ENCODE data around the gene NOXO1.
A peak's percentile ranks its signal among the peaks of the same experiment; 100 is the strongest.

Gene NOXO1

DNA sequence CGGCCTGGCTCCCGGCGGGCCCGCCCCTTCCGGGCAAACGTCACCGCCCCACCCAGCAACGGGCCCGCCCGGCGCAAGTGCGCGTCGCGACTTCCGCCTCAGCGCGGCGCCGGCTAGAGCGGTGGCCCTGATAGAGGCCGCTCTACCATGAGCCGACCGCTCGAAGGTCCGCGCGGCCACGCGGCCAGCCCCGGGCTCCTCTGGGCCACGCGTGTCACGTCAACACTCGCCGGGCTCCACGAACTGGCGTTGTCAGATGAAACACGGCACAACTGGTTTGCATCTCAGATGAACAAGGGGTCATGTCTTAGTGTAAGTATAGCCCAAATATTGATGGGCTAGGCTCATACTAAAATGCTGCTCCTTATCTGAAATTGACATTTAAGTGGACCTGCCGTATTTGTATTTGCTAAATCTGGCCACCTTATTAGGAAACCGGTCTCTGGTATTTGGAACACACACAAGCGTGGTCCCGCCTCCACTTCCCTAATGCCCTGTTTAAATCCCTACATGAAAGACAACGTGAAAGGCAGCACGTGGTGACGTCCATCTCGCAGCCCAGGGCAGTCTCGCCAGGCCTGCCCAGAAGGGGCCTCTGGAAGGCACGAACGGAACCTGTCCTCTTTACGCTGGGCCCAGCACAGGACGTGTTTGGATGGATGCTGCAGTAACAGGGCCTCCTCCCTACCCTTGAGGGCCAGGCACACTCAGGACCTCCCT is 28.7 kb upstream of the NOXO1 start, which contains the start of gene ZNF598:
Gene ZNF598 (minus strand): TSS at position 31 of the 720 bp plus-strand sequence.
- DNase-seq, result peak; percentile 80

DNA sequence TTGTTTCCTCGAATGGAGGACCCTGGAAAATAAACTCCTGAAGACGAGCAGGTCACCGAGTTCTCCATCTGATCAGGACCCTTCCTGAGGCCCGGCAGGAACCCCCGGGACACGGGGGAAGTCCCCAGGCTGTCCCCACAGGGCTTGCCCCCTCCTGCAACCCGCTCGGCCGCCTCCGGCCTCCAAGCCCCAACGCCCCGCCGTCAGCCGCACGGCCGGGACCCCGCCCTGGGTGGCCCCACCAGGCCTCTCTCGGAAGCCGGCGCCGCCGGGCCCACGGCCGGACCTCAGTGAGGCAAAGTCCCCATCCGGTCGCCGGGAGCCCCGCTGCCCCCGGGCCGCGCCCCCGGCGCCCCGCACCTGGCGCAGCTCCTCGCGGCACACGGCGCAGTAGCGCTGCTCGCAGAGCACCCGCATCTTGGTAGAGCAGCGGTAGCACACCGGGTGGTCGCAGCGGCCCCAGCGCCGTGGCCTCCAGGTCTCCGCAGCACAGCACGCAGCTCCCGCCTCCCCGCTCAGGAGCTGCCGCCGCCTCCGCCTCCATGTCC is 28.0 kb upstream of the NOXO1 start:
- DNase-seq, result no peak

DNA sequence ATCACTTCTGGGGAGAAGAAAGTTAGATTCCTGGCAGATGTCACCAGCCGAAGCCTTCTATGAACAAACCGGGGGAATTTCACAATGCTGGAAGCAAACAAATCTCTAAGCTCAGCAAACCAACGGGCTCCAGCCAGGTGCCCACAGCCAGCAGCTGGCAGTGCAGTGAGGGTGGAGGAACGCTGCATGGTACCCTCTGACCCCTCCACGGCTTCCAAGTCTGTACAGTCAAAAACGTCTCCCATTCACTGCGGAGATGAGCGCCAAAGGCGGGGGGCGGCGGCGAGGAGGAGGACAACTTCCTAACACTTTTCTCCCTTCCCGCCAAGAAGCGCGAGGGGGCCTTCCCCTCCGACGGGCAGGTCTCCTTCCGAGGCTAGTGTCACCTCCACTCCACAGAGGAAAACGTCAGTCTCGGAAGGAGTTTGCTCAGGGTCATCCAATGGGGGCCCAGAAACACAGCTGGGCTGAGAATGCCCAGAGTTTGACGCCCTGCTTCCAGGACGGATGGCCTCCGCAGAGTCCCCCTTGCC is 27.4 kb upstream of the NOXO1 start:
- DNase-seq, result no peak

- DNase-seq, result no peak
Measured at GRCh38 chr16:2008009-2008526, 26.8 kb upstream of the NOXO1 start.

DNA sequence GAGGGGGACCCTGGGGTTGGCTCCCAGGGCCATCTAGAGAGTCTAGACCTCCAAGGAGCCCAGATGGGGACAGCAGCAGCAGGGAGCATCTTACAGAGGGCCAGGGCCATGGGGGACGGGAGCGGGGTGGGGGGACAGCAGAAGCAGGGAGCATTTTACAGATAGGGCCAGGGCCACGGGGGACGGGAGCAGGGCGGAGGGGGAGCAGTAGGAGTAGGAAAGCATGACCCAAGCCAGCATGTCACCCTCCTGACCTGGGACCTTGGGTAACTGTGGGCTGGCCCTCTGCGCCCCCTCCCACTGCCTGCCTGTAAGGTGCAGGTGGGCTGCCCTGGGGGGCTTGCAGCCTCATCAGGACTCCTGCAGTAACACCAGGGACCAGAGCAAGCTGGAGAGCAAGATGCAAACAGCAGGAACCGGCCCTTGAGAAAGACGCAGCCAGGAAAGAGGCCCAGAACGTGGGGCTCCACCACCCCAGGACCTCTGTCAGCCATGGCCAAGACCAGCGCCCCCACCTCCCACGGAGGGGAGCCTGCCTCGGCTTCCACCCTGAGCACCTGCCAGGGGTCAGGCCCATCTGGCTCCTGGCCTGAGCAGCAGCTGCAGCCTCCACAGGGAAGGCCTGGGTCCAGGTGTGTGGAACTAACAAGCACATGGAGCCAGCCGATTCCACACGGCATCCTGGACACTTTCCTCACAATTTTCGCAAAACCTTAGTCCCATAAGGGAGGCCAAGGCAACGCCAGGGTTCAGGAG is 26.0 kb upstream of the NOXO1 start:
- no peak for DNase-seq

- DNase-seq, result no peak
Measured at GRCh38 chr16:2006317-2006716, 25.0 kb upstream of the NOXO1 start.

- no peak for DNase-seq
Measured at GRCh38 chr16:2005646-2006045, 24.4 kb upstream of the NOXO1 start.

DNA sequence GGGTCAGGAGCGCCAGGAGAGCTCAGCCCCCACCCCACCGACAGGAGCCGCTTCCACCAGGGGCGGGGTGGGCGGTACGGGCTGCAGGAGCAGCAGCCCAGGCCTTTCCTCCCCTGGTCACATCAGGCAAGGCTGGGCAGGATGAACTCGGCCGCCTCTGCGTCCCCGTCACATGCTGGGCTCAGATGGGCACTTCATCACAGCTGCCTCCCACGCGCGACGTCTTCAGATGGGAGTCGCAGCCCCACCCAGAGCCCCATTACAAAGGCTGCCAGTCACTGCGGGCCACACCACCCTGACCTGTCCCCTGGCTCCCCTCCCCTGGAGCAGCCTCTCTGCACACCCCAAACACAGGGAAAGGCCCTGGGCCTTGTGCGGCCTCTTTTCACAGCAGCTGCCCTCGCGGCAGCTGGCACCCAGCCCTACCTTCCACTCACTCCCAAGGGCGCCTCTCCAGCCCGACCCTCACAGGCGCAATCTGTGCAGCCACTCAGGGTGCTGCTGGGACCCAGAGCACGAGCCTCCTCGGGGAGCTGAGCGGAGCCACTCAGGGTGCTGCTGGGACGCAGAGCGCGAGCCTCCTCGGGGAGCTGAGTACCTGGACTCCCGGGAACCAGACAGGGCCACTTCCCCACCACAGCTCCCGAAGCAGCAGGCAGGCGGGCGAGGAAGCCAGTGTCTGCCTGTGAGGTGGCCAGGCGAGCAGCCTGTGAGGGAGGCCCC is 23.7 kb upstream of the NOXO1 start:
- DNase-seq, result no peak

- peak; percentile 84 for DNase-seq
Measured at GRCh38 chr16:2003827-2004641, 22.8 kb upstream of the NOXO1 start.

DNA sequence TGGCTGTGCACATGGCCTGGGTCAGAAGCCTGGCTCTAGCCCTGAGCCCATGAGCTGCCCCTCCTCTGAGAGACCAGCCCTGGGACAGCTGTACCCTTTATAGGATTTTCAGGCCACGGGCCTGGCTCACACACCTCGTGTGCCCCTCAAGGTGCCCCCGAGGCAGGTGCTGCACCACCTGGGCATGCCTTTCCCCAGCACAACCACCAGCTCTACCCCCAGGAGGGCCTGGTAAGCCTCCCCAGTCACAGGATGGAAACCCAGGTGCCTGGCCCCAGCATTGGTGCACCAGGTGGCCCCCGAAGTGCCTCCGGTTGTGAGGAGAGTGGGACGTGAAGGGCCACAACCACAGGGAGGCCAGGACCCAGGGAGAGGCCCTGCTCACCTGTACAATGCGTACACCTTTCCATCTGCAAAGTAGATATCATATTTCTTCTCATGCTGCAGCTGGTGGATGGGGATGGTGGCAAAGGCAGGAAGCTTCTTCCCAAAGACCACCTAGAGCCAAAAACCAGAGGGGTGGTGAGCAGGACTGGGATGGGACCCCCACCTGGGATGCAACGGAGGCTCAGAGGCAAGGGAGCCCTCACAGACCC is 22.1 kb upstream of the NOXO1 start:
- DNase-seq, result no peak

DNA sequence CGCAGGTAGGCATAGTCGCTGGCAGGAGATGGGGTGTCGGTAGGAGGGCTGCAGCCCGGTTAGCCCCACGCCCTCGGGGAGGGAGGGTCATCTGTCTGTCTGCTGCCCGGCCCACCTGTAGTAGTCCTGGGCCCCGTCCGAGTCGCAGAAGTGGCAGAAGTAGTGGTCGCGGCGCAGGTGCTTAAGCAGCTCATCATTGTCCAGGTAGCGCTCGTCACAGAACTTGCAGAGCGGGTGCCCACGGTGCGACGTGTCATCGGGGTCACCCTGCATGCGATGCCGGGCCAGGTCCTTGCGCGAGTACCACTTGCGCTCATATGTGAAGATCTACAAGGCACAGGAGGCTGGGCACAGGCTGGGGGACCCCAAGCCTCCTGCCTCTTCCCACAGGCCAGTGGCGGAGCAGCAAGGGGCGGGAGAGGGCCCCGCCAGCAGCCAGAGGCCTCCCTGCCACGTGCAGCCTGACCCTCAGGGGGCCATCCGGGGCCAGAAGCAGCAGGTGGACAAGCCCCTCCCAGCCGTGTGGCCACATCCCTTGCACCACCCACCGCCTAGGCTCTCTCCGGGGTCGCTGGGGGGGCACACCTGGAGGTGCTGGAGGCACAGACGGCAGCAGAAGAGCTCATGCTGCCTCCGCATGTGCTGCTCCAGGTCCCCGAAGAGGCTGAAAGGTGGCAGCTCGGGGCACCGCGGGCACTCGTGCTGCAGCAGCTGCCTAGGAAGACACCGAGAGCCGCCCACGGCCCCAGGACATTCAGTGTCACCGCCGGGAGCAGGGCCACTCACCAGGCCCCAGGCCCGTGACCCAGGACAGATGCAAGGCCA is 21.3 kb upstream of the NOXO1 start:
- no peak for DNase-seq

DNA sequence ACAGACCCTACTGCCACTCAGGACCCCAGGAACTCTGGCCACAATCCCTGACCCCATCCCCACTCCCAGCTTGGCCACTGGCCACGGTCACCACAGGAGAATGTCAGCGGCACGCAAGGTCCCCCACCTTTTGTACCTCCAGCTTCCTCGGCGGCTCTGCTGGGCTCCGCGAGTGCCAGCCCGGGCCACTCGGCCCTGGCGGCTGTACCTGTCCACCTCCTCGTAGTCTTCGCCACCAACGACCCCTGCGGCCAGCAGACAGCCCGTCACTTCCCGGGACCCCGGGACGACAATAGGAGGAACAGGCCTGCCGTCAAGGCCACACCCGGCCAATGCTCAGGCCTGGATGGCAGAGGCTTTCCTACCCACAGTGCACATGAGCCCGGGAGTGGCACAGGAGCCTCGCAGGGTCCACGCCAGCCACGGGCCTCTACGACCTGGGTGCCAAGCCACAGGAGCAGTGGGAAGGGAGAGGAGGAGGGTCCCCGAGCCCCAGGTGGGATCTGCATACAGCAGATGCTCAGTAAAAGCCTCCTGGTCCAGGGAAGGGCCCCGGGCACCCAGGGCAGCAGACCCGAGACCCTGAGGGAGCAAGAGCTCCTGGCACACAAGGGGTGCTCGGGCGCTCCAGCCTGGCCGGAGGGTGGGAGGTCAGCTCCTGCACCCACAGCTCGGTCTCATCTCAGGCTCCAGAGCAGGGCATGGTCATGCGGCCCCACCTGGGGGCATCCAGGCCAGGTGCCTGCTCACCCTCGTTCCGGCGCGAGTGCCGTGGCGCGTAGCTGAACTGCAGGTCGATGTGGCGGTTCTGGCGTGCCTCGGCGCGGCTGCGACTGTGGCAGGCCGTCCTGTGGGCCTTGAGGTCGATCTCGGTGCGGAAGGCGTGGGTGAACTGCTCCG is 20.4 kb upstream of the NOXO1 start:
- peak; percentile 17 for DNase-seq

DNA sequence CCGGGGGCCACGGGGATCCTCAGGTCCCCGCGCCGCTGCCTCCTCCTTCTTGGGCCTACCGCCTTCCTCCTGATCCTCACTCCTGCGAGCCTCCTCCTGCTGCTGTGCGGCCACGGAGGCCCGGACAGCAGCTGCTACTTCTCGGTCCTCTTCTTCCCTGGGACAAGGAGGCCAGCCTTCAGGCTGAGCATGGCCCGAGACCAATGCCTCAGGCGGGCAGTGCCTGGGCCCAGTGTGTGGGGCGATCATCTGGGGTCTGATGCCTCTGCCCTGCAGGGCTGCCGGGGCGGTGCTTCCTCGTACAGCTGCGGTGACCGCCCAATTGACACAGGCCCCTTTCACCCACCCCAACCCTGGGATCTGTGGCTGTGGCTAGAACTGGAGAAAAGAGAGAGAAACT is 19.8 kb upstream of the NOXO1 start:
- peak; percentile 13 for DNase-seq

- peak; percentile 13 for DNase-seq
Measured at GRCh38 chr16:1999866-2000514, 18.7 kb upstream of the NOXO1 start.

DNA sequence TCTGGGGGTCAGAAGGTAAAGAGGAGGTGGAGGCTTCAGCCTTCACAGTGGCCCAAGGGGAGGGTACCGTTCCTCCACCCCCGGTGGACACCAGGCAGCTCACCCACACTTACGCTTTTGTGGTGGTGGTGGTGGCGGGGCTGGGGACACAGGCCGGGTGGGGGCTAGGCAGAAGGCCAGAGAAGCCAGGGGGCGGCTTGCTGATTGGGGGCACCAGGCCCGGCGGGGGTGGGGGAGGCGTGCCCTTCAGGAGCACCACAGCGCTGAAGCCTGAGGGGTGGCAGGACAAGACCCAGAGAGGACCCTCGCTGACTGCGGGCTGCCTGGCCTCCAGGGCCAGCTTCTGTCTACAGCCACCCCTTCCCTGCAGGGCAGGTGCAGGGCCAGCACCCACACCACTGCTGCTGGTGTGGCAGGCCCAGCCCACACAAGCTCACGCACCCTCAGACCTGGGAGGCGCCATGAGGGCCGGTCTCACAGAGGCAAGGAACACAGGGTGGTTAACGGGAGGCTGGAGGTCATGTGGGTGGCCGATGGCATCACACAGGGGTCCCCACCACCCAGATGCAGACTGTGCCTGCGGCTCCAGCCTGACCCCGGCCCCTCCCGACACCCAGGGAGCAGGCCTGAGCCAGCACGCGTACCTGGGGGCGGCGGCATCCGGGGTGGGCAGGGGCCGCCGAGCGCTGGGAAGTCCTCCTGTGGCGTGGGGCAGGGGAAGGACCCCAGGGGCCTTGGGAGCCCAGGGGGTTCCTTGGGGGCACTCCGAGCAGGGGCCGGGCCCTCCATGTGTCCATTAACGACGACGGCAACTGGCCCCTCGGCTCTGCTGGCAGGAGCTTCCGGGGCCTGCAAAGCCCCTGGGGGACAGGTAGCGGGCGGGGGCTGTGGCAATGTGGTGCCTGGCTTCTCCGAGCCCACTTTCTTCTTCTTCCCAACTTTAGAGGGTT is 17.9 kb upstream of the NOXO1 start:
- no peak for DNase-seq

- no peak for DNase-seq
Measured at GRCh38 chr16:1998360-1998835, 17.1 kb upstream of the NOXO1 start.

DNA sequence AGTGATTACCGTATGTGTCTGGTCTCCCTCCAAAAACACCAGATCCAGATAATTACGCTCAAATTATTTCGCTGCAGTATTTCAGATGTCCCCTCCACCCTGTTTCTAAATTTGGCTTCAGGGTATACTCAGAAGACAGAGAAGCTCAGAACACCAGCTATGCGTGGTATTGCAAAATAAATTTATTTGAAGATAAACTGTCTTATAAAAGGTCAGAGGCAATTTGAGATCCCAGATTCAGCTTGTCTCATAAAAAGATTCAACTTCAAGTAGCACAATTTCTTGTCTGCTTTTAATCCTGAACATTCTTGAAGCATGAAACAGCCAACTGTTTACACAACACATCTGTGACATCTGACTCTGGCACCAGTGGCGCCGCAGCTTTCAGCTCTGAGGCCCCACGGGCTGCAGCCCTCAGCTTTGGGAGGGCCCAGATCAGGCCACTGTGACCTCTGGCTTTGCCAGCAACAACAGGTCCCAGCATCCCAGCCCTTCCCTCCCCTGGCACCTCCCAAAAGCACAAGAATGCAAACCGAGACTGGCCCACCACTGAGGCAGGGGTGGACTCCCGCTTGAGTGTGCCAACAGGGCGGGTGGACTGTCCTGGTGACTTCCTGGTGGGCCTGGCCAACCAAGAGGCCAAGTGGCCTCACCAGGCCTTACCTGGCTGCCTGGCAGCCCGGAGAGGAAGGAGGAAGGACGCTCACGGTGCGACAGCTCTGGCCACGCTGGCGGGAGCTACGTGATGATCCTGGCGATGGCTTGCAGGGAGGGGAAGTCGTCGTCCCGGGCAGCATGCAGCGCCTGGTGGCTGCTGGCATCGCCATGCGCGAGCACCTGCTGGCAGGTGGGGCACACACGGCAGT is 16.5 kb upstream of the NOXO1 start:
- DNase-seq, result no peak

Measured in activated CD8-positive, alpha-beta memory T cell treated with anti-CD3 and anti-CD28 coated beads, Interleukin-2, amount 50 U/mL, for 4 hours (primary cell).